Esophagus muscularis mucosa (tissue), 4 donors: ENCODE measurements around the gene ADGRF4.

Source experiments
- CTCF ChIP-seq, 3 experiments: fragments of 200-600 bp in 2 of 3; fragments of 450-650 bp in 1 of 3; sonication (generic) in 2 of 3; IDR thresholded peaks; one replicate each; pipeline ENCODE4 v1.5.1; 2017 to 2019; ENCODE audit warnings: antibody characterized with exemption in 3 of 3, mild to moderate bottlenecking in 2 of 3, moderate library complexity in 1 of 3
- EP300 ChIP-seq: sonication (generic); formaldehyde crosslinking; IDR thresholded peaks from one replicate; pipeline ENCODE4 v1.6.1; 2017; ENCODE audit warnings: antibody characterized with exemption
- POLR2AphosphoS5 ChIP-seq, 2 donors: sonication (generic); formaldehyde crosslinking; IDR thresholded peaks; one replicate each; pipeline ENCODE4 v1.6.1; 2017; ENCODE audit warnings: antibody characterized with exemption in 2 of 2

GRCh38 chr6:47690214-47690613 is 8.2 kb upstream of the ADGRF4 start:
- TF ChIP-seq EP300 = no peak
- no peak for TF ChIP-seq POLR2AphosphoS5 (IDR thresholded peaks at IDR 0.05)
- TF ChIP-seq CTCF (IDR thresholded peaks at IDR 0.05) = no peak
